ENCODE measurements around the gene ATRN.

DNA sequence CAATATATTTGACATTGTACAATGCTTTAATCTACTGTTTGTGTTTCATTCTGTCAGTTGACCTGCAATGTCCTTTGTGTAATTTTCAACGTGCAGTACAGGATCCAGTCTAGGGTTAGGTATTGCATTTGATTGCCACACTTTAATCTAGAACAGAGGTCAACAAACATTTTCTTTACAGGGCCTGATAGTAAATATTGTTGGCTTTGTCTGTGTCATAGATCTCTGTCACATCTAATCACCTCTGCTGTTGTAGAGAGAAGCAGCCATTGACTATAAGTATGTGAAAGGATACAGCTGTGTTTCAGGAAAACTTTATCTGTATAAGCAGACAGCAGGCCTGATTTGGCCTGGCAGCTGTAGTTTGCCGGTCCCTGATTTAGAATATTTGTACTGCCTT, 39.3 kb downstream of the ATRN start:
- TF ChIP-seq, protein P1, sequence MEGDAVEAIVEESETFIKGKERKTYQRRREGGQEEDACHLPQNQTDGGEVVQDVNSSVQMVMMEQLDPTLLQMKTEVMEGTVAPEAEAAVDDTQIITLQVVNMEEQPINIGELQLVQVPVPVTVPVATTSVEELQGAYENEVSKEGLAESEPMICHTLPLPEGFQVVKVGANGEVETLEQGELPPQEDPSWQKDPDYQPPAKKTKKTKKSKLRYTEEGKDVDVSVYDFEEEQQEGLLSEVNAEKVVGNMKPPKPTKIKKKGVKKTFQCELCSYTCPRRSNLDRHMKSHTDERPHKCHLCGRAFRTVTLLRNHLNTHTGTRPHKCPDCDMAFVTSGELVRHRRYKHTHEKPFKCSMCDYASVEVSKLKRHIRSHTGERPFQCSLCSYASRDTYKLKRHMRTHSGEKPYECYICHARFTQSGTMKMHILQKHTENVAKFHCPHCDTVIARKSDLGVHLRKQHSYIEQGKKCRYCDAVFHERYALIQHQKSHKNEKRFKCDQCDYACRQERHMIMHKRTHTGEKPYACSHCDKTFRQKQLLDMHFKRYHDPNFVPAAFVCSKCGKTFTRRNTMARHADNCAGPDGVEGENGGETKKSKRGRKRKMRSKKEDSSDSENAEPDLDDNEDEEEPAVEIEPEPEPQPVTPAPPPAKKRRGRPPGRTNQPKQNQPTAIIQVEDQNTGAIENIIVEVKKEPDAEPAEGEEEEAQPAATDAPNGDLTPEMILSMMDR (IDR thresholded peaks at IDR 0.05) = no peak
- TF ChIP-seq EP300 (IDR thresholded peaks at IDR 0.05) = no peak
